ENCODE measurements around the gene SBSN. TPM values are rescaled to one million over a fixed set of nuclear protein-coding genes. Genes with fewer than 3 reads are reported as not detected.

SBSN gene
- total RNA-seq, 1 donor from 2014 or later: not detected

- TF ChIP-seq CTCF (conservative IDR thresholded peaks at IDR 0.05; ENCODE audit: low read depth, low read length): no peak
- no peak for DNase-seq (ENCODE audit: low read depth)
- H3K4me3 ChIP-seq (ENCODE audit: low read depth, low read length): peak overlapping the region; percentile 98
Observed at GRCh38 chr19:35545855-35546381, 17.8 kb upstream of the SBSN start.

GRCh38 chr19:35545001-35545854 is 17.1 kb upstream of the SBSN start, which contains the start of gene TMEM147:
TMEM147 (plus strand) TSS chr19:35545626; CDS start chr19:35545740, 114 bp downstream.
- no peak for DNase-seq (ENCODE audit: low read depth)
- TF ChIP-seq CTCF (conservative IDR thresholded peaks at IDR 0.05; ENCODE audit: low read depth, low read length): no peak
- H3K4me3 ChIP-seq (ENCODE audit: low read depth, low read length): peak within 1 kb of the TSS; percentile 98

GRCh38 chr19:35544110-35544802 is 16.1 kb upstream of the SBSN start:
- H3K4me3 ChIP-seq (ENCODE audit: low read depth, low read length): peak overlapping the region; percentile 98
- no peak for DNase-seq (ENCODE audit: low read depth)
- no peak for TF ChIP-seq CTCF (conservative IDR thresholded peaks at IDR 0.05; ENCODE audit: low read depth, low read length)

GRCh38 chr19:35543280-35544109 is 15.4 kb upstream of the SBSN start:
- DNase-seq (ENCODE audit: low read depth): no peak
- no peak overlapping the region for H3K4me3 ChIP-seq (ENCODE audit: low read depth, low read length)
- TF ChIP-seq CTCF (conservative IDR thresholded peaks at IDR 0.05; ENCODE audit: low read depth, low read length): no peak

GRCh38 chr19:35542209-35542608 is 14.1 kb upstream of the SBSN start:
- no peak for DNase-seq (ENCODE audit: low read depth)
- H3K4me3 ChIP-seq (ENCODE audit: low read depth, low read length): no peak overlapping the region
- no peak for TF ChIP-seq CTCF (conservative IDR thresholded peaks at IDR 0.05; ENCODE audit: low read depth, low read length)

GRCh38 chr19:35540356-35540927 is 12.3 kb upstream of the SBSN start:
- H3K4me3 ChIP-seq (ENCODE audit: low read depth, low read length): no peak overlapping the region
- DNase-seq (ENCODE audit: low read depth): no peak
- TF ChIP-seq CTCF (conservative IDR thresholded peaks at IDR 0.05; ENCODE audit: low read depth, low read length): no peak
